NCI-H2107 (cell line): ENCODE measurements around the gene NAT10.

ENCODE experiments used
- DNase-seq: peaks from one replicate; lab custom pipeline; 2025; lab: John Stamatoyannopoulos, UW

The NAT10 gene

GRCh38 chr11:34105957-34106504 is 602 bp downstream of the NAT10 start:
- no peak for DNase-seq

- DNase-seq: no peak
These were observed 6.4 kb downstream of the NAT10 start for GRCh38 chr11:34111722-34112270.

- no peak for DNase-seq
These were observed 8.6 kb downstream of the NAT10 start for GRCh38 chr11:34114014-34114413.

- DNase-seq: no peak
These were observed 9.0 kb downstream of the NAT10 start for GRCh38 chr11:34114471-34114870.

- DNase-seq: no peak
These were observed 15.2 kb downstream of the NAT10 start for GRCh38 chr11:34120651-34121050.

- no peak for DNase-seq
These were observed 19.6 kb downstream of the NAT10 start for GRCh38 chr11:34124885-34125668.

GRCh38 chr11:34126959-34127848 is 21.8 kb downstream of the NAT10 start:
- DNase-seq: no peak

GRCh38 chr11:34128824-34129223 is 23.4 kb downstream of the NAT10 start:
- no peak for DNase-seq

GRCh38 chr11:34132261-34132965 is 27.0 kb downstream of the NAT10 start:
- no peak for DNase-seq

- DNase-seq: no peak
These were observed 29.3 kb downstream of the NAT10 start for GRCh38 chr11:34134765-34135164.

- DNase-seq: no peak
These were observed 30.0 kb downstream of the NAT10 start for GRCh38 chr11:34135439-34135838.

GRCh38 chr11:34136420-34136819 is 31.0 kb downstream of the NAT10 start:
- DNase-seq: no peak

GRCh38 chr11:34139346-34139745 is 33.9 kb downstream of the NAT10 start:
- no peak for DNase-seq

- no peak for DNase-seq
These were observed 34.7 kb downstream of the NAT10 start for GRCh38 chr11:34140149-34140548.

- no peak for DNase-seq
These were observed 37.6 kb downstream of the NAT10 start for GRCh38 chr11:34143048-34143447.

- DNase-seq: no peak
These were observed 39.6 kb downstream of the NAT10 start for GRCh38 chr11:34145073-34145472.

GRCh38 chr11:34145847-34146381 is 40.5 kb downstream of the NAT10 start:
- DNase-seq: no peak

- no peak for DNase-seq
These were observed 41.0 kb downstream of the NAT10 start for GRCh38 chr11:34146411-34146810.

GRCh38 chr11:34146866-34147265 is 41.4 kb downstream of the NAT10 start:
- no peak for DNase-seq

- DNase-seq: no peak
These were observed 42.2 kb downstream of the NAT10 start for GRCh38 chr11:34147581-34147980.

GRCh38 chr11:34148504-34149165 is 43.2 kb downstream of the NAT10 start:
- no peak for DNase-seq
